ENCODE data around the gene PPP1R1C. TPM values are rescaled to one million over a fixed set of nuclear protein-coding genes. Genes with fewer than 3 reads are reported as not detected.

PPP1R1C gene
- total and polyA plus RNA-seq, 2 of the 13 experiments (the other 11 are each of a cell fraction or from before 2014, with no cell fraction given) = 1.5 to 3.5 TPM

DNA sequence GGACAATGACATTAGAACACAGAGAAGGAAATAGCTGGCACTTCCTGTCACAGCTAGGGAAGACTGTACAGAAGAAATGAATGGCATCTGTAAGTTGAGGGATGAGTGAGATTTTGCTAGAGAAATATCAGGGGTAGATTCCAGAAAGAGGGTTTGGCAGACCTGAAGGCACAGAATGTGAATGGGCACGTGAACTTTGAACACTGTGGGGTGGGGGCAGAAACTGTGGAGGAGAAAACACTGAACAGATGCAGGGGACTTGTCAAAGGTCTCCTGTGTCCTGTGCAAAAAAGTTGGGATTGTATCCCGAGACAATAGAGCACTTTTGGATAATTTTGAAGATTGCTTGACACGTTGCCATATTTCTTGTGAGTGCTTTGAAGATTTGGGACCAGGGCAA, 88.0 kb downstream of the PPP1R1C start:
- DNase-seq (ENCODE audit: low spot score) (no peak), FAIRE-seq (no peak), ATAC-seq (peak; percentile 61)
- Histone ChIP-seq H3K27me3 (ENCODE audit: control insufficient read depth in 1 of 2, insufficient read depth in 2 of 2, low read length in 2 of 2) (no peaks in the 10 kb centered on the region), H3K27ac (ENCODE audit: extremely low read length, insufficient read depth, low read length) (no peak overlapping the region), H3K79me2 (ENCODE audit: insufficient read depth, low read length) (no peaks in the 10 kb centered on the region), H3K4me1 (ENCODE audit: insufficient read depth, low read length) (0 out of 2 replicates have a peak, but pooled peaks cover 12% of the 10 kb centered on the region), H3K9ac (ENCODE audit: insufficient read depth, low read depth, low read length) (no peak overlapping the region), H4K20me1 (ENCODE audit: insufficient read depth, low read length) (no peaks in the 10 kb centered on the region), H3K4me2 (ENCODE audit: low read depth, low read length) (no peak overlapping the region), H3K9me3 (ENCODE audit: low read length) (no peaks in the 10 kb centered on the region), H3K4me3 (replicated peaks in 1 of 3; ENCODE audit: insufficient read depth in 1 of 3, low read depth in 2 of 3, low read length in 3 of 3) (no peak overlapping the region), H3K36me3 (replicated peaks in 1 of 2; ENCODE audit: control insufficient read depth in 1 of 2, insufficient read depth in 2 of 2, low read length in 2 of 2) (no peaks in the 10 kb centered on the region), H2AFZ (ENCODE audit: low read length) (no peak overlapping the region)
- WGBS (ENCODE audit: low lambda C conversion rate) = 9% methylated on average over 3 of the region's 3 CpGs
- CTCF ChIA-PET (ENCODE audit: low intra/inter-chr PET ratio, low total read pairs) = no interaction called here
- BruUV-seq (replicated peaks) = no TSS peak
- intact Hi-C loops (cut with micrococcal nuclease; ENCODE audit: unreplicated experiment) = loop anchor here (10.0 kb wide), 2 partner anchors 119 to 1949 kb away; no protein-coding TSS in a partner anchor
- TF ChIP-seq RNF2 (conservative IDR thresholded peaks at IDR 0.05; ENCODE audit: low read depth) (no peak), HNF4A (CRISPR knock-in tag; IDR thresholded peaks at IDR 0.05) (peak; percentile 59), ZMYM4 (CRISPR knock-in tag; IDR thresholded peaks at IDR 0.05) (0 out of 2 replicates have a peak, but pooled peaks have one; percentile 16), HNF4G (IDR thresholded peaks at IDR 0.05; ENCODE audit: borderline replicate concordance, low read depth, low read length) (peak; percentile 44; the same call in 1 of the 2 replicates), HNF4G (CRISPR knock-in tag; IDR thresholded peaks at IDR 0.05; ENCODE audit: borderline replicate concordance, low read depth) (no peak)
- POLR2A ChIA-PET = no interaction called here
- in situ Hi-C loops (cut with HindIII; ENCODE audit: extremely low pct_ligation_motif_present, low pct_unique_long_range_greater_than_20kb) = no loop called here

DNA sequence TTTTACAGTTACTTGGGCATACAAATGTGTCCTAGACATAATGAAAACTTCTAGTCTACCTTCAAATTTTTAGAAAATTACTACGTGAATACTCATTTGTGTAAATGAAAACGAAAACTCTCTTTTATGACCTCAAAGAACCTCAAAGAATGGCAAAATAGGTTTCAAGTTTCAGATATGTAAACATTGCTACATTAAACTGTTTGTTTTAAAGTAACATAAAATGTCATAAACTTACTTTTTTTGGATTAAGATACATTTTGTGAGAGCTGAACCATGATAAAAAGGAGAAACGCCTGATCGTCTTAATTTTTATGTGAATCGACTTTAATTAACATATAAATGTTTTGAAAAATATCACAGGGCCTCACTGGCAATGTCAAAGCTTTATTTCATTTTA, 91.4 kb downstream of the PPP1R1C start:
- no peak for FAIRE-seq
- H4K20me1 ChIP-seq (ENCODE audit: insufficient read depth, low read length) = no peaks in the 10 kb centered on the region
- in situ Hi-C loops (cut with HindIII; ENCODE audit: extremely low pct_ligation_motif_present, low pct_unique_long_range_greater_than_20kb) = loop anchor here (5.0 kb wide), 1 partner anchor 335 kb away; no protein-coding TSS in a partner anchor
- ATAC-seq = no peak
- POLR2A ChIA-PET = no interaction called here
- CTCF ChIA-PET (ENCODE audit: low intra/inter-chr PET ratio, low total read pairs) = interaction anchor here (1.3 to 3.6 kb wide), 4 partner anchors 334 to 1953 kb away, joined by 3 to 50 read pairs (median 4); no protein-coding TSS in a partner anchor
- intact Hi-C loops (cut with micrococcal nuclease; ENCODE audit: unreplicated experiment) = loop anchor here (1.0 to 10.0 kb wide), 7 partner anchors 122 to 1952 kb away; no protein-coding TSS in a partner anchor
- no peaks in the 10 kb centered on the region for H3K79me2 ChIP-seq (ENCODE audit: insufficient read depth, low read length)
- no TSS peak for BruUV-seq (replicated peaks)
- no peak overlapping the region for H3K9ac ChIP-seq (ENCODE audit: insufficient read depth, low read depth, low read length)
- H3K4me2 ChIP-seq (ENCODE audit: low read depth, low read length) = no peak overlapping the region
- H3K36me3 ChIP-seq (replicated peaks in 1 of 2; ENCODE audit: control insufficient read depth in 1 of 2, insufficient read depth in 2 of 2, low read length in 2 of 2) = no peaks in the 10 kb centered on the region
- no peak overlapping the region for H3K4me3 ChIP-seq (replicated peaks in 1 of 3; ENCODE audit: insufficient read depth in 1 of 3, low read depth in 2 of 3, low read length in 3 of 3)
- H3K4me1 ChIP-seq (ENCODE audit: insufficient read depth, low read length) = 0 out of 2 replicates have a peak, but pooled peaks cover 12% of the 10 kb centered on the region
- H2AFZ ChIP-seq (ENCODE audit: low read length) = no peak overlapping the region
- H3K27ac ChIP-seq (ENCODE audit: extremely low read length, insufficient read depth, low read length) = no peak overlapping the region
- TF ChIP-seq, protein P1, sequence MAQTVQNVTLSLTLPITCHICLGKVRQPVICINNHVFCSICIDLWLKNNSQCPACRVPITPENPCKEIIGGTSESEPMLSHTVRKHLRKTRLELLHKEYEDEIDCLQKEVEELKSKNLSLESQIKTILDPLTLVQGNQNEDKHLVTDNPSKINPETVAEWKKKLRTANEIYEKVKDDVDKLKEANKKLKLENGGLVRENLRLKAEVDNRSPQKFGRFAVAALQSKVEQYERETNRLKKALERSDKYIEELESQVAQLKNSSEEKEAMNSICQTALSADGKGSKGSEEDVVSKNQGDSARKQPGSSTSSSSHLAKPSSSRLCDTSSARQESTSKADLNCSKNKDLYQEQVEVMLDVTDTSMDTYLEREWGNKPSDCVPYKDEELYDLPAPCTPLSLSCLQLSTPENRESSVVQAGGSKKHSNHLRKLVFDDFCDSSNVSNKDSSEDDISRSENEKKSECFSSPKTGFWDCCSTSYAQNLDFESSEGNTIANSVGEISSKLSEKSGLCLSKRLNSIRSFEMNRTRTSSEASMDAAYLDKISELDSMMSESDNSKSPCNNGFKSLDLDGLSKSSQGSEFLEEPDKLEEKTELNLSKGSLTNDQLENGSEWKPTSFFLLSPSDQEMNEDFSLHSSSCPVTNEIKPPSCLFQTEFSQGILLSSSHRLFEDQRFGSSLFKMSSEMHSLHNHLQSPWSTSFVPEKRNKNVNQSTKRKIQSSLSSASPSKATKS (CRISPR knock-in tag; IDR thresholded peaks at IDR 0.05) = 0 out of 2 replicates have a peak, but pooled peaks have one; percentile 29
- TF ChIP-seq SIX4 (CRISPR knock-in tag; IDR thresholded peaks at IDR 0.05) (0 out of 2 replicates have a peak, but pooled peaks have one; percentile 19), ZNF333 (CRISPR knock-in tag; IDR thresholded peaks at IDR 0.05; ENCODE audit: borderline replicate concordance) (no peak), SIX1 (CRISPR knock-in tag; IDR thresholded peaks at IDR 0.05; ENCODE audit: borderline replicate concordance) (peak; percentile 52; the same call in 1 of the 2 replicates)
- WGBS (ENCODE audit: low lambda C conversion rate) = 19% methylated on average over 5 of the region's 5 CpGs
- H3K9me3 ChIP-seq (ENCODE audit: low read length) = no peaks in the 10 kb centered on the region
- DNase-seq (ENCODE audit: low spot score) = no peak
- no peaks in the 10 kb centered on the region for H3K27me3 ChIP-seq (ENCODE audit: control insufficient read depth in 1 of 2, insufficient read depth in 2 of 2, low read length in 2 of 2)
